HFFc6 (cell line): ENCODE measurements around the gene RSPH3. TPM values are rescaled to one million over a fixed set of nuclear protein-coding genes. Genes with fewer than 3 reads are reported as not detected.

Source experiments
- DNase-seq: peaks from one replicate; pipeline ENCODE4 v3.0.0-alpha.2; 2018
- H3K27ac Mint-ChIP-seq: 2 replicates; pipeline ENCODE4 v1.8.0; 2020; ENCODE audit warnings: mild to moderate bottlenecking, mixed read lengths
- H3K27me3 Mint-ChIP-seq: 2 replicates; pipeline ENCODE4 v1.8.0; 2021; ENCODE audit warnings: mild to moderate bottlenecking, moderate library complexity, mixed read lengths; ENCODE audit not compliant: insufficient read depth
- H3K36me3 Mint-ChIP-seq: 2 replicates; pipeline ENCODE4 v1.8.0; 2021; ENCODE audit warnings: low read depth, mixed read lengths
- H3K4me1 Mint-ChIP-seq: 2 replicates; pipeline ENCODE4 v1.8.0; 2020; ENCODE audit warnings: low read depth, mixed read lengths
- H3K4me3 Mint-ChIP-seq: 2 replicates; pipeline ENCODE4 v1.8.0; 2020; ENCODE audit warnings: mild to moderate bottlenecking, moderate library complexity, mixed read lengths
- H3K9me3 Mint-ChIP-seq: 2 replicates; pipeline ENCODE4 v1.8.0; 2020; ENCODE audit warnings: mild to moderate bottlenecking, mixed read lengths
- CTCF ChIP-seq: fragments of 200-600 bp; sonication (generic); IDR thresholded peaks from 2 replicates; pipeline ENCODE4 v1.5.0; 2021; ENCODE audit warnings: antibody characterized with exemption, mild to moderate bottlenecking
- total RNA-seq, 6 experiments: library from RNA; stranded (reverse); fragmentation: NEBNext Ultra II Directional; extraction: Animal tissue kit (Norgen Biotek cat#: 25700); gene quantifications; 2 replicates in 1 of 6; 3 replicates in 5 of 6; pipeline ENCODE4 v1.2.3, GENCODE V29; 2021

RSPH3 gene
- total RNA-seq, 6 experiments from 2014 or later, result 6.9 to 10.1 (median 8.5) TPM

- H3K4me3 Mint-ChIP-seq, result no peak overlapping the region
- DNase-seq, result no peak
These were observed 43.9 kb upstream of the RSPH3 start for GRCh38 chr6:159043947-159044346.

GRCh38 chr6:159043251-159043650 lies 43.2 kb upstream of the RSPH3 start:
- peaks cover 58% of the 10 kb centered on the region for H3K27me3 Mint-ChIP-seq
- no peaks in the 10 kb centered on the region for H3K9me3 Mint-ChIP-seq
- no peak for DNase-seq
- no peak for TF ChIP-seq CTCF
- H3K4me1 Mint-ChIP-seq, result peaks cover 18% of the 10 kb centered on the region
- H3K36me3 Mint-ChIP-seq, result no peaks in the 10 kb centered on the region
- H3K4me3 Mint-ChIP-seq, result no peak overlapping the region
- no peak overlapping the region for H3K27ac Mint-ChIP-seq

More at GRCh38 chr6:159043947-159044346, 43.9 kb upstream of the RSPH3 start:
- no peak for TF ChIP-seq CTCF
- no peaks in the 10 kb centered on the region for H3K9me3 Mint-ChIP-seq
- H3K36me3 Mint-ChIP-seq, result no peaks in the 10 kb centered on the region
- H3K27ac Mint-ChIP-seq, result no peak overlapping the region
- H3K4me1 Mint-ChIP-seq, result peaks cover 13% of the 10 kb centered on the region
- H3K27me3 Mint-ChIP-seq, result peaks cover 56% of the 10 kb centered on the region

- peaks cover 18% of the 10 kb centered on the region for H3K4me1 Mint-ChIP-seq
- H3K9me3 Mint-ChIP-seq, result no peaks in the 10 kb centered on the region
- no peak overlapping the region for H3K4me3 Mint-ChIP-seq
- H3K27me3 Mint-ChIP-seq, result peaks cover 61% of the 10 kb centered on the region
- DNase-seq, result no peak
- H3K36me3 Mint-ChIP-seq, result no peaks in the 10 kb centered on the region
- peak; percentile 71 for TF ChIP-seq CTCF
- H3K27ac Mint-ChIP-seq, result no peak overlapping the region
These were observed 42.8 kb upstream of the RSPH3 start for GRCh38 chr6:159042826-159043181.

GRCh38 chr6:159042003-159042825 lies 42.2 kb upstream of the RSPH3 start:
- H3K27me3 Mint-ChIP-seq, result peaks cover 61% of the 10 kb centered on the region
- peak; percentile 97 for TF ChIP-seq CTCF
- H3K36me3 Mint-ChIP-seq, result no peaks in the 10 kb centered on the region
- DNase-seq, result peak; percentile 38
- no peaks in the 10 kb centered on the region for H3K9me3 Mint-ChIP-seq
- H3K27ac Mint-ChIP-seq, result no peak overlapping the region
- H3K4me3 Mint-ChIP-seq, result peak overlapping the region; percentile 71
- H3K4me1 Mint-ChIP-seq, result peaks cover 18% of the 10 kb centered on the region

- peaks cover 56% of the 10 kb centered on the region for H3K27me3 Mint-ChIP-seq
- H3K36me3 Mint-ChIP-seq, result no peaks in the 10 kb centered on the region
- H3K4me3 Mint-ChIP-seq, result no peak overlapping the region
- H3K4me1 Mint-ChIP-seq, result peaks cover 18% of the 10 kb centered on the region
- TF ChIP-seq CTCF, result no peak
- no peak overlapping the region for H3K27ac Mint-ChIP-seq
- no peaks in the 10 kb centered on the region for H3K9me3 Mint-ChIP-seq
- DNase-seq, result no peak
These were observed 41.2 kb upstream of the RSPH3 start for GRCh38 chr6:159041181-159041580.
